Measurements from ENCODE around the gene CDH23.
A peak's percentile ranks its signal among the peaks of the same experiment; 100 is the strongest.

Gene CDH23

DNA sequence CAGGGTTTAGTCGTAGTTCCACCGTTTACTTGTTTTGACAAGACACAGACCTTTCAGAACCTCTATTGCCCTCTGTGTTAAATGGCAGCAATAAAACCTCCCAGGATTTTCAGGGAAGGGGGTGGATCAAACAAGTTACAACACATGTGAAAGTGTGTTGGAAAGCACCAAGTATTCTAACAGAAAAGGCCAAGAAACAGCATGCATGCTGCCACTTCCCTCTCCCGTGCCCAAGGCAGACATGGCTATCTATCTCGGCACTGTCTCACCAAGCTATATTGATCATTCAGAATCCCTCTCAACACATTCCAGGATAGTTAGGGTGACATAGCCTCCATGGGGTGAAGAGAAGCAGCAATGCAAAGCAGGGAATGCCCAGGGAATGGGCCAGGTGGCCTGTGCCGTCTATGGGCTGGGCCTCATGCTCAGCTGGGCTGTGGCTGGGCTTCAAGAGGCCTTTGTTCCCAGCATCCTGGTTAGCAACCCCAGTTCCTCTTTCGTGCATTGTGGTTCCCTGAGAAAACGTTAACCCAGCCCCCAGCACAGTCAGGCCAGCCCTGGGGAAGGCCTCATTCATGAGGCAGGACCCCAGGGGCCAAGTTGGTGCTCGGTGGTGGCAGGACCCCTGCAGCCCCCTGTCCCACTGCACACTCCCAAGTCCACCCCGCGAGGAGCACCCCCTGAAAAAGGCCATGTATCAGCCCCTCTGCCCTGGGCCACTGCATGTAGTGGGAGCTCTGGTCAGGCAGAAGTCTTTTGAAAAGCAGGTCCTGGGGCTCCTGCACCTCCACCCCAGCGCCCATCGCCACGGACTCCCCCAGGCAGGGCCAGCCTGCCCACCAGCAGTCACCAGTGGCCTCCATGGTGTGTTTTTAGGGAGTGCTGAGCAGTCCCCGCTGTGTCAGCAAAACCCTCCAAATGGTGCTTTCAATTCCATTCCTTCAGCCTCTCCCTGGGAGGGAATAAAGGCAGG lies 351.1 kb downstream of the CDH23 start:
- peak overlapping the region; percentile 23 for H3K4me3 ChIP-seq (ENCODE audit: low read length)
- H3K36me3 ChIP-seq (ENCODE audit: control insufficient read depth, insufficient read depth, low read length) = peaks cover 12% of the 10 kb centered on the region
- peaks cover 11% of the 10 kb centered on the region for H3K4me1 ChIP-seq (ENCODE audit: control insufficient read depth, insufficient read depth, low read length)
- peak overlapping the region; percentile 24 for H3K27ac ChIP-seq (ENCODE audit: low read depth, low read length)
- peak overlapping the region; percentile 24 for H3K9ac ChIP-seq (ENCODE audit: low read length)
- H3K27me3 ChIP-seq (ENCODE audit: control insufficient read depth, insufficient read depth, low read length) = no peaks in the 10 kb centered on the region

DNA sequence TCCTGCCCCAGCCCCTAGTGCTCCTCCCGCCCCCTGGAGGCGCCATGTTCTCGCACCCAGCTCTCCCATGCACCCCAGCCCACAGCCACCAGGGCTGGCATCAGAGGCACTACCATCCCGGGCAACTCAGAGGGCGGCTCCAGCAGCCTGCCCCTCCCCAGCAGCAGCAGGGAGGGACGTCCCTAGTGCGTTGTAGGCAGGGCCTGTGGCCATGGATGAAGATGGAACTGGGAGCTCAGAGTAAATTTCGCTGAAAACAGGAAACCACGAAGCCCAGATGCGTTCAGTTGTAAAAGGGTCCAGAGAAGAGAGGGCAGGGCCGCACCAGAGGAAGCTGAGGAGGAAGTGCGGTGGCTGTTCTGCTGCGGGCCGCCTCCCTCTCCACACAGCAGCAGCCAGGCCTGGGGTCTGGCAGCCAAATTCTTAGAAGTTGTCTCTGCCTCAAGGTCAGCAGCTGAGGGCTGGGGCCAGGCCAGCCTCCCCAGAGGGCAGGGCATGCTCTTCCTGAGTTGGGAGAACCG lies 352.0 kb downstream of the CDH23 start:
- no peaks in the 10 kb centered on the region for H3K27me3 ChIP-seq (ENCODE audit: control insufficient read depth, insufficient read depth, low read length)
- H3K9ac ChIP-seq (ENCODE audit: low read length) = no peak overlapping the region
- H3K27ac ChIP-seq (ENCODE audit: low read depth, low read length) = peak overlapping the region; percentile 51
- H3K4me1 ChIP-seq (ENCODE audit: control insufficient read depth, insufficient read depth, low read length) = peaks cover 11% of the 10 kb centered on the region
- peaks cover 13% of the 10 kb centered on the region for H3K36me3 ChIP-seq (ENCODE audit: control insufficient read depth, insufficient read depth, low read length)
- H3K4me3 ChIP-seq (ENCODE audit: low read length) = no peak overlapping the region

DNA sequence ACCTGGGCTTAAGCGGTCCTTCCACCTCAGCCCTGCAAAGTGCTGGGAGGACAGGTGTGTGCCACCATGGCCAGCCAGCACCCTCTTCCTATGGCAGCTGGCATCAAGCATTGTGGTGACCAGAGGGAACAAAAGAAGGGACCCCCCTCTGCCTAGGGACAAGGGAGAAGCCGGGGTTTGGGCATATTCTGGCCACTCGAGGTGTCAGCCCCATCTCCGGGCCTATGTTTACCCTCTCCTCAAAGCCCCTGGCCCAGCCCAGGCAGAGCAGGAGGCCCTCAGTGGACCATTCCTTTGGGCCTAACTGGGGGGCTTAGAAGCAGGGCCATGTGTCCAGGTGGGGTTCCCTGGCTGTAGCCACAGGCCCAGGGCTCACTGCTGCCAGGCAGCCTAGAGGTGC lies 352.7 kb downstream of the CDH23 start:
- Histone ChIP-seq H3K4me3 (ENCODE audit: low read length) (no peak overlapping the region), H3K4me1 (ENCODE audit: control insufficient read depth, insufficient read depth, low read length) (peaks cover 11% of the 10 kb centered on the region), H3K9ac (ENCODE audit: low read length) (no peak overlapping the region), H3K36me3 (ENCODE audit: control insufficient read depth, insufficient read depth, low read length) (peaks cover 13% of the 10 kb centered on the region), H3K27ac (ENCODE audit: low read depth, low read length) (peak overlapping the region; percentile 51), H3K27me3 (ENCODE audit: control insufficient read depth, insufficient read depth, low read length) (no peaks in the 10 kb centered on the region)

DNA sequence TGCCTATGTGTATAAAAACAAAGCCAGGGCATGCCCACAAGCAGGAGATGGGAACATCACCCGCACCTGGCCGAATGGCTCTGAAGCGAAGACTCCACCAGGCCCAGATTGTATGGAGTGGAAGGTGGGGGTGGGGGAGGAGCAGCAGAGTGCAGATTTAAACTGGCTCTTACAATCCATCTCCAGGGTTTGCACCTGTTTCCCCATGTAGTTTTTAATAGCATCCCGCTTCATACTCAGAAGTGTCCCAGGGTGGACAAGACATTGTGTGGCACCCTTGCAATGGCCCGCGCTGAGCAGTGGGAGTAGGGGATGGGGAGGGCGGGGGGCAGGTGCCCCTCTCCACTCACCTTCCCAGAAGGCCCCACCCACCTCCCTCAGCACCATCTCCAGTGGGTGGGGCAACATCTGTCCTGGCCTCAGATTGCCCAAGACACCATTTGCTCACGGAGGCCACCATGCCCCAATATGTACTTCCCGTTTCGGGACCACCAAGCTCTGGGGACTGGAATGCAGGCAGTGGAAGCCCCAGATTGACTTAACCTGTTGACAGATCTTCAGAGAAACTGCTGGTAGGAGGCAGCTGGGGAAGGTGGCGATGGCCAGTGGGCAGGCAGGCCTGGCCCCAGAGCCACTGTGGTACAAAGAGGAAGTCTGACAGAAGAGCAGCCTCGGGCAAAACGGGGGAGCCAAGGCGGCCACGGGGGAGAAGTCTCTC lies 353.6 kb downstream of the CDH23 start:
- Histone ChIP-seq H3K36me3 (ENCODE audit: control insufficient read depth, insufficient read depth, low read length) (peaks cover 18% of the 10 kb centered on the region), H3K4me3 (ENCODE audit: low read length) (no peak overlapping the region), H3K27me3 (ENCODE audit: control insufficient read depth, insufficient read depth, low read length) (no peaks in the 10 kb centered on the region), H3K4me1 (ENCODE audit: control insufficient read depth, insufficient read depth, low read length) (peaks cover 11% of the 10 kb centered on the region), H3K9ac (ENCODE audit: low read length) (no peak overlapping the region), H3K27ac (ENCODE audit: low read depth, low read length) (no peak overlapping the region)

DNA sequence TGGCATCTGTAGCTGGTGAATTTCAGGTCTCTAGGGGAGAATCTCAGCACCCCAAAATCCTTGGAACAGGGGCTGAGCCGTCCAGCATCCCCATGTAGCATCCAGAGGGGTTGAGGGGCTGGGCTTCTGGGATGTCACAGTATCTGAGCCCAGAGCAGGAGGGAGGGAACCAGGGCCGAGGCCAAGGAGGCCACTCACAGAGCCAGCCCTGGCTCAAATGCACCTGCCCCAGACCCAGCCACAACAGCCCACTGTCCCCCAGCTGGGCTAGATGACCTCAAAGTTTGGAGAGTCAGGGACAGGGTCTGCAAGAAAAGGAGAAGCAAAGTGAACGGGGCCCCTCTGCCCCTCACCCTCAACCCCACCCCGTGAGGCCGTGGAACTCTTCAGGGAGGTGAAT lies 354.3 kb downstream of the CDH23 start:
- H3K9ac ChIP-seq (ENCODE audit: low read length) = no peak overlapping the region
- no peaks in the 10 kb centered on the region for H3K27me3 ChIP-seq (ENCODE audit: control insufficient read depth, insufficient read depth, low read length)
- H3K4me3 ChIP-seq (ENCODE audit: low read length) = no peak overlapping the region
- H3K27ac ChIP-seq (ENCODE audit: low read depth, low read length) = peak overlapping the region; percentile 10
- H3K36me3 ChIP-seq (ENCODE audit: control insufficient read depth, insufficient read depth, low read length) = peaks cover 18% of the 10 kb centered on the region
- peaks cover 11% of the 10 kb centered on the region for H3K4me1 ChIP-seq (ENCODE audit: control insufficient read depth, insufficient read depth, low read length)

DNA sequence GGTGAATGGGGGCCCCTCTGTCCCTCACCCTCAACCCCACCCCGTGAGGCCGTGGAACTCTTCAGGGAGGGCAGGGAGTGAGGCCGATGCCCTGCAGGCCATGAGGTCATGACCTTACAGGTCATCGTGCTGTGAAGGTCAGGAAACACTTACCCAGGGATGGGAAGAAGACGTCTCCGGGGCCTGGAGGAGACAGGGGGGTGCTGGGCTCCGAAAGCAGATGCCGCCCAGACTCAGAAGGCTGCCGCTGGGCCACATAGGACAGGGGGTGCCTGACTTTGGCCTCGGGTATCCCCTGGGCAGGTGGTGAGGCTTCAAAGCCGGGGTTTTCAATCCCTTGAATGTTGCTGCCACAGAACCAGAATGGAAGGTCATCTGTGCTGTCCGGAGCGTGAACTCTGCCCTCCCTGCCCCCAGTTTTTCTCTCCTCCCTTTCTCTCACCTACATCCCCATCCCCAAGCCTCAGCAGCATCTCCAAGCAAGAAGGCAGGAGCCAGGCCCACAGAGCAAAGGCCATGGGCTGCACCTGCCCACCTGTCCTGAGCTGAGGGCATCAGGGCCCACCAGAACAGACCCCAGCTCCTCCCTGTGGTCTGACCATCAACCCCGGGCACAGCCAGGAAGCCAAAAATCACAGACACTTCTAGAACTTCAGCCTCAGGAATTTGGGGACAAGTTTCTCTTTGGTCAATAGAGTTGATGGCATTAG lies 354.9 kb downstream of the CDH23 start:
- Histone ChIP-seq H3K4me3 (ENCODE audit: low read length) (no peak overlapping the region), H3K27me3 (ENCODE audit: control insufficient read depth, insufficient read depth, low read length) (no peaks in the 10 kb centered on the region), H3K9ac (ENCODE audit: low read length) (no peak overlapping the region), H3K4me1 (ENCODE audit: control insufficient read depth, insufficient read depth, low read length) (peaks cover 11% of the 10 kb centered on the region), H3K27ac (ENCODE audit: low read depth, low read length) (no peak overlapping the region), H3K36me3 (ENCODE audit: control insufficient read depth, insufficient read depth, low read length) (peaks cover 18% of the 10 kb centered on the region)

DNA sequence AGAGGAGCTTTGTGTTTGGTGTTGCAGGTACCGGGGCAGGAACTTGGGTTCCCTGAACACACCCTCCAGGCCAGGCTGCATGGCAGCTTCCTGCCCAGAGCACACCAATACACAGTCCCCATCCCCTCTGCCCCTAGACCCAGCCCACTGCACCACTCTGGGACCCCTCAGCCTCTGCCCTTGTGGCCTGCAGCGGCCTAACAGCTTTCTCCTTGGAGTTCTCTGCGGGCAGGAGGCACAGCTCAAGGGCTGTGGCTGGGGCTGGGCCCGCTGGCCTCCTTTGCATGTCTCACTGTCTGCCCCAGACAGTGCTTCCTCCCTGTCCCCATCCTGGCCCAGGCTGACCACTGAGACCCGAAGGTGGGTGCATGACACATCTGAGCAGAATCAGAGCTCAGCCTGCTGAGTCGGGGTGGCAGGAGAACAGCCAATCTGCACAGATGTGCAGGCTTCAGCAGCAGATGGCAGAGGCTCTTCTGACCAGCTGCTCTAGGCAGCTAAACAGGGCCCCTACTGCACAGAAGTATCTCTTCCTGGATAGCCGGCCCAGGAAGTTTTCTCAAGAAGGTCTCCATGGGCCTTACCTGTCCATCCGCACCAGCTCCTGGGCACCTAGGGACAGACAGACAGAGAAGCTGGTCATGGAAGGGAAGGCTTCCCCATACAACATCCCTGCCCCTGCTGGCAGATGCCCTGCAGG lies 355.8 kb downstream of the CDH23 start:
- Histone ChIP-seq H3K27me3 (ENCODE audit: control insufficient read depth, insufficient read depth, low read length) (no peaks in the 10 kb centered on the region), H3K9ac (ENCODE audit: low read length) (no peak overlapping the region), H3K36me3 (ENCODE audit: control insufficient read depth, insufficient read depth, low read length) (peaks cover 21% of the 10 kb centered on the region), H3K27ac (ENCODE audit: low read depth, low read length) (no peak overlapping the region), H3K4me3 (ENCODE audit: low read length) (no peak overlapping the region), H3K4me1 (ENCODE audit: control insufficient read depth, insufficient read depth, low read length) (peaks cover 8% of the 10 kb centered on the region)

DNA sequence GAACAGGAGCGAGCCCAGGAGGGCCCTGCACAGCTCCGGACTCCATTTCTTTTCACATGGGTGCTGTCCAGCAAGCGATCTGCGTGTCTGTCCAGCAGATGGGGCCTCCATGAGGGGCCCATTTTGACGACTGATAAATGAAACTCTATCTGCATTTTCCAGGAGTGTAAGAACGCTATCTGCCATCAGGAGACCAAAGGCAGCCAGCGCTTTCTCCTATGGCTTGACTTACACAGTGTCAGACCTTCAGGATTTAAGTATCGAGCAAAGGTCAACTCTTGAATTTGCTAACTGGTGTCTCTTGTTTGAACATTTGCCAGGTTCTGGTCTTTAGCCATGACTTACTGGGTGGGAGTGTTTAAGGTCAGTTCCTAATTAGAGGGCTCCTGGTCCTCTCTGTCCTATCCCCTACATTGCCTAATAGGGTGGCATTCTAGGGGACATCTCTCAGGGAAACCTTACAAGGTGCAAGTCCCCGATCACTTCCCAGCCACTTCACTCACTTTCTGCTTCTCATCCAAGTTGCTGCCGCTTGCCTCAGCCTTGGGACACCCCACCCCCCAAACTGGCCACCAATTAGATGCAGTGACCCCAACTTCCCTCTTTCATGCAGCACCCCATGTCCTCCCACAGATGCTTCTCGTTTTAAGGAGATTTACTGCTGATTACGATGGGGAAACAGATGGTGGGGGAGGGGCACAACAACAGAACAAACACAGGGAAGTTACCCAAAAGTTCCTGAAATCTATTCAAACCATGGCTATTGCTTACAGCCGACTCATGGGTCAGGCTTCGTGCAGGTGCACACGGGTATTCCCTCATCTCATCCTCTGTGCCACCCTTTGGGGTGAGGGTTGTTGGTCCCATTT lies 356.6 kb downstream of the CDH23 start:
- peaks cover under 1% of the 10 kb centered on the region for H3K4me1 ChIP-seq (ENCODE audit: control insufficient read depth, insufficient read depth, low read length)
- H3K36me3 ChIP-seq (ENCODE audit: control insufficient read depth, insufficient read depth, low read length) = peaks cover 21% of the 10 kb centered on the region
- no peak overlapping the region for H3K27ac ChIP-seq (ENCODE audit: low read depth, low read length)

DNA sequence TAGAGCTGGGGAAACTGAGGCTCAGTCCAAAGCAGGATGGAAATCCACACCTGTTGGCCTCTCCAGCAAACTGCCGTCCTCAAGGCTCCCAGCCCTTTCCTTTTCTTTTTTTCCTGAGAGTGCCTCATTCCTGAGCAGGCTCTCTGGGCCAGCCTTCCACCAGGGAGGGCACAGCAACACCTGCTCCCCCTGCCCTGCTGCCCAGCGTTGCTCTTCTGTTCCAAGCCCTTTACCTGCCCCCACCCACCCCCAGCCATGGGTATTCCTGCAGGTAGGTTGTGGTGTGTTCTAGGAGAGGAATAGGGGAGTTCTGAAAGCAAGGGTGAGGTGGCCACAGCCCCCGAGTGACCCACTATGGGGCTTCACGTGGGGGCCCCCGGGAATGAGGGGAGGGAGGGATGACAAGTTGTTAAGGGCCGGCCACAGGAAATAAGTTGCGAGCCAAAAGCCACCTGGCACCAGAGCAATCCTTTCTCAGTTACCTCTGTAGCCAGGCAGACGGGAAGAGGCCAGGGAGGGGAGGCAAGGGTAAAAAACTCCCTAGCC lies 357.3 kb downstream of the CDH23 start:
- Histone ChIP-seq H3K27ac (ENCODE audit: low read depth, low read length) (no peak overlapping the region), H3K9ac (ENCODE audit: low read length) (no peak overlapping the region), H3K4me3 (ENCODE audit: low read length) (no peak overlapping the region), H3K27me3 (ENCODE audit: control insufficient read depth, insufficient read depth, low read length) (no peaks in the 10 kb centered on the region), H3K4me1 (ENCODE audit: control insufficient read depth, insufficient read depth, low read length) (no peaks in the 10 kb centered on the region), H3K36me3 (ENCODE audit: control insufficient read depth, insufficient read depth, low read length) (peaks cover 21% of the 10 kb centered on the region)

More for the DNA sequence above, 356.6 kb downstream of the CDH23 start:
- no peak overlapping the region for H3K4me3 ChIP-seq (ENCODE audit: low read length)
- no peak overlapping the region for H3K9ac ChIP-seq (ENCODE audit: low read length)
- H3K27me3 ChIP-seq (ENCODE audit: control insufficient read depth, insufficient read depth, low read length) = no peaks in the 10 kb centered on the region

DNA sequence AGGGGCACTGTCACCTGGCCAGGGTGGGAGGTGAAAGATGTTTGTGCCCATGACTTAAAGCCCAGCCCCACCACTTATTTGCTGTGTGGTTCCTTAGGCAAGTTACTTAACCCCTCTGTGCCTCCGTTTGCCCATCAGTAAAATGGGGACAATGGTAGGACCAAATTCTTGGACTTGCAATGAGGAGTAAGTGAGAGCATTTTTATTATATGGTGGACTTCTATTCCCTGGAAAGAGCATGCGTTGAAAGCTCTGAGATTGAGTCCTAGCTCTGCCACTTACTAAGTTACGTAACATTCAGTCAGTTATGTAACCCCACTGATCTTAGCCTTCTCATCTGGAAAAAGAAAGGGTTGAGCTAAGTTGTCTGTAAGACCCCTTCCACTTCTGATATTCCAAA lies 357.8 kb downstream of the CDH23 start:
- Histone ChIP-seq H3K27ac (ENCODE audit: low read depth, low read length) (no peak overlapping the region), H3K4me1 (ENCODE audit: control insufficient read depth, insufficient read depth, low read length) (no peaks in the 10 kb centered on the region), H3K36me3 (ENCODE audit: control insufficient read depth, insufficient read depth, low read length) (peaks cover 21% of the 10 kb centered on the region)

More for the DNA sequence above, 357.8 kb downstream of the CDH23 start:
- no peak overlapping the region for H3K4me3 ChIP-seq (ENCODE audit: low read length)
- H3K27me3 ChIP-seq (ENCODE audit: control insufficient read depth, insufficient read depth, low read length) = no peaks in the 10 kb centered on the region
- H3K9ac ChIP-seq (ENCODE audit: low read length) = no peak overlapping the region
